ENCODE measurements around the gene OR56A1.
"Not testable (repeated sequence)": the region's sequence is repeated elsewhere in the genome, so short reads cannot be mapped to it uniquely, and the experiment has no call there.

The OR56A1 gene, protein sequence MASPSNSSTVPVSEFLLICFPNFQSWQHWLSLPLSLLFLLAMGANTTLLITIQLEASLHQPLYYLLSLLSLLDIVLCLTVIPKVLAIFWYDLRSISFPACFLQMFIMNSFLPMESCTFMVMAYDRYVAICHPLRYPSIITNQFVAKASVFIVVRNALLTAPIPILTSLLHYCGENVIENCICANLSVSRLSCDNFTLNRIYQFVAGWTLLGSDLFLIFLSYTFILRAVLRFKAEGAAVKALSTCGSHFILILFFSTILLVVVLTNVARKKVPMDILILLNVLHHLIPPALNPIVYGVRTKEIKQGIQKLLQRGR

DNA sequence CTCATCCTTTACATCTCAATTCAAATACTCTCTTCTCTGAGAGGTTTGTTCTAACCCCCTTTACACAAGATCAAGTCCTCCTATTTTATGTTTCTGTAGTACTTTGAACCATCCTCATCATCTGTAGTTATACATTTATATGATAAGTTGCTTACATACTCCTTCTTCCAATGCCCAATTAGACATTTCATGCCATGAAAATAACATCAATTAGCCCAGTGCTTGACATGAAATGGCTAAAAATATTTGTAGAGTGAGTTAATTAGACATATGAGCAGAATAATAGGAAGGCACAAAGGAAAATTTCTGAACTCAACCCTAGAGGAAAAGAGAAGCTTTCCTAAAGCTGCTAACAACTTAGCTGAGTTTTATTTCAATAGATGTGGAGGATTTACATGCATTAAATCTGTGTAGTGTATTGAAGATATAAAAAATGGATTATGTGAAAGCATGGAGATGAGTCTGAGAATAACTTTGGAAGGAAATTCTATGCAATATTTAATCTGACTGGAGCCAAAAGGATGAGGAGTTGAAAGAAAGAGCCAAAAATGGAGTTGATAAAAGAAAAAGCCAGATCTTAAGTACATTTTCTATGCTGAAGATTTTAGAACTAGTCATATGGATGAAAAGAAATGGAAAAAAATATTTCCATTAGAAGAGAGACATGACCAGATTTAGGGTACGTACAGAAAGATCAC is at the start of gene OR56A1:
Gene OR56A1, minus strand, starts transcription at position 51 of the 698 bp plus-strand sequence. CDS start 3,066 bp downstream, outside the sequence.
- no peak for DNase-seq (ENCODE audit: low read depth)

DNA sequence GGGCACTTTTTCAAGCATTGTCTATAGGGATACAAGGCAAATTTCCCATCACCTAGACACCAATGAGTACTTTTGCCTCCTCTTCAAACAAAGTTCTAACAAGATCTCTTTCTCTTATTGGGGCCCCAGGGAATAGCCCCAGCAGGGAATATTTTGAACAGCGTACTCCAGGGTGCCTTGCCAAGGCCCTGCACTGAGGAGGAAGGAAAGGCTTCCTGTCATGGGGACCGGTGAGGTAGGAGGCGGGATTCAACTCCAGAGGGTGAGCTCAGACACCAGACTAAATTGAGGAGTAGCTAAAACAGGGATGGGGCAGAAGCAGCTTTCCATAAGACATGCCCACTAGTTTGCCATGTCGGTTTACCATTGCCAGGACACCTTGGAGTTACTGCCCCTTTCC is 48.9 kb upstream of the OR56A1 start:
- DNase-seq (ENCODE audit: low read depth): no peak

DNA sequence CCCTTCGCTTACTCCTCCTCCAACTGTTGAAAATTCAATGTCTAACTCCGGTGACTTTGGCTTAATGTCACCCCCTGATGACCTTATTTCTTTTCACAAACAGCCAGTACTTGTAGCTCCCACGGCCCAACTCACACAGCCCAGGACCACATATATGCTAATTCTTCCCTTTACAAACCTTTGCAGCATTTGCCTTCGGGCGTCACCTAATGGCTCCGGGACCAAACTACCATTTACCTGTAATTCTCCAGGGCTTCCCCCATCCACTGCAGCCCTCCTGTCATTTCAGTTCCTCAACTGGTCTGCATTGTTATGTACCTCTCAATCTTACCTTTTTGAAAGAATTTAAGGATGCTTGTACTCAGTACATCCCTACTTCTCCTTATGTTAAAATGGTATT is 47.2 kb upstream of the OR56A1 start:
- DNase-seq (ENCODE audit: low read depth): no peak

DNA sequence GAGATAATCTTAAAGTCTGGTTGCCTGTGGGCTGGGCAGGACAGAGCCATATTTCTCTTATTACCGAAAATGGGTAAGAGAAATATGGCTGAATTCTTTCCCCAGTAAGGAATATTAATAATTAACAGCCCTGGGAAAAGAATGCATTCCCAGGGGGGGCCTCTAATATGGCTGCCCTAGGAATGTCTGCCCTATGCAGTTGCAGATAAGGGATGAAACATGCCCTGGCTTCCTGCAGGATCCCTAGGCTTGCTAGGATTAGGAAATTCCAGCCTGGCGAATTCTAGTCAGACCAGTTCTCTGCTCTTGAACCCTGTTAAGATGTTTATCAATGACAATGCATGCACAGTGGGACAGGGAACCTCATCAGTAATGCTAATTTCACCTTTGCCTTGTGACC is 45.9 kb upstream of the OR56A1 start:
- DNase-seq (ENCODE audit: low read depth): not testable (repeated sequence)

DNA sequence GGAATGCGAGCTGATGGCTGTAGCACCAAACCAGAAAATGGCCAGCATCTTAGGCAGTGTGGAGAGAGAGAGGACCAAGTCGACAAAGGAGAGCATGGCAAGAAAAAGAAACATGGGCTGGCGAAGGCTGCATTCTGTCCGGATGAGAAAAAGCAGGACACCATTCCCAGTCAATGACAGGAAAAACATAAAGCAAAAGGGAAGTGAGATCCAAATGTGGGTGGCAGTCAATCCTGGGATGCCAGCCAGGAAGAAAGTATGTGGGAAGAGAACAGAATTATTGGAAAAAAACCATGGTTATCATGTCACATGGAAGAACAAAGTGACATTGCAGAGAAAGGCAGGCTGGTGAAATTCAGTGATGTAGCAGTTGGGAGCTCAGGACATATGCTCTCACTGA is 36.9 kb upstream of the OR56A1 start:
- DNase-seq (ENCODE audit: low read depth): no peak

DNA sequence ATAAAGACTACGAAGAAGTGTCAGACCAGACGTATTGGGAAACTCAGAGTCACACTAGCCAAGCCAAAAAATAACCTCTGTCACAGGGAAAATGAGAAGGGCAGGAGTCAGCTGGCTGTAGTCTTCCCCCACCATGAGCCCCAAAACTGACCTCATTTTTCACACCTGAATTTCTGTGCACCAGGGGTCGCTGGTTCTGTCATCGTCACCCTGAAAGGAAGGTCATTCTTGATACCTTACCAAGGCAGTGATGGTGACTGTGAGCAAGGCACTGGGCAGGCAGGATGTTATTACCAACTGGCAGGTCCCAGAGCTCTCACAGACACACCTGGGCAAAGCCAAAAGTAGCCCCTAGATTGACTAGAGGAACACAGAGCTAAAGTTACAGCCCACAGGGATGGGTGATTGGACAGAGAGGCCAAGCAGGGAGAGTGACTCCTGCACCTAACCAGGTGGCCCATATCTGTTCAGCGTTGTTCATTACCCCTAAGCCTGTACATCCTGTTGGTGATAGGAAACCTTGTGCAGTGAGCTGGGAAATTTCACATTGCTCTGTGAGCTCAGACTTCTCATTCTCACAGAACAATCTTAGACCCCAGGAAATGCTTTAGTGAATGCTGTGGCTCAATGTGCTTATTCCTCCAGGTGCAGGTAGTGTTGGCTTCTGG is 32.3 kb upstream of the OR56A1 start:
- no peak for DNase-seq (ENCODE audit: low read depth)

DNA sequence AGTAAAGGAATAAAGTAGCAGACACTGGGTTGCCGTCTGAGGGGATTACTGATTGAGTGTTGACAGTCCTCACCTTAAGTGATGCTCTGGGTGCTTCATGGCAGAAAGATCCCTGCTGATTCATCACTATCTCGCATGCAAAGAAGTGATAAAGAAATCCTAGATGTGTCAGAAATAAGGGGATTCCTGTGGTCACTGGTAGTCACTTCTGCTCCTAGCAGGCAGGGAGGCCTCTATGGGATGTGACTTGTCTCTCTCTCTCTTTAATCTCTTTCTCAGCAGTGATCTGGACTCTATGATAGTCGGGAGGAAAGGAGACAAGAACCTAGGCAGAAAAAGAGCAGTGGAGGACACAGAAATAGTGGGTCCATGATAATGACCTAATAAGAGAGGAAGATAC is 30.9 kb upstream of the OR56A1 start:
- no peak for DNase-seq (ENCODE audit: low read depth)

DNA sequence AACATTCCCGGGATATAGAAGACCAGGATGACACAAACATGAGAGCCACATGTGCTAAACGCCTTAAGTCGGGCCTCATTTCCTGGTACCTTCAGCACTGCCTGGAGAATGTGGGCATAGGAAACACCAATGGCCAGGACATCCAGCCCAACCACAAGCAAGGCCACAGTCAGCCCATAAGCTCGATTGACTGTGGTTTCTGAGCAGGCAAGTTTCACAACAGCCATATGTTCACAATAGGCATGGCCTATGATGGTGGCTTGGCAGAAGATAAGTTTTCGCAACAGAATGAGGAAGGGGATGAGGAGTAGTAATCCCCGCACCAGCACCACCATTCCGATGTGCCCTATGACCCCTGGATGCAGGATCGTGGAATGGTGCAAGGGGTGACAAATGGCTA is 26.9 kb upstream of the OR56A1 start:
- no peak for DNase-seq (ENCODE audit: low read depth)

DNA sequence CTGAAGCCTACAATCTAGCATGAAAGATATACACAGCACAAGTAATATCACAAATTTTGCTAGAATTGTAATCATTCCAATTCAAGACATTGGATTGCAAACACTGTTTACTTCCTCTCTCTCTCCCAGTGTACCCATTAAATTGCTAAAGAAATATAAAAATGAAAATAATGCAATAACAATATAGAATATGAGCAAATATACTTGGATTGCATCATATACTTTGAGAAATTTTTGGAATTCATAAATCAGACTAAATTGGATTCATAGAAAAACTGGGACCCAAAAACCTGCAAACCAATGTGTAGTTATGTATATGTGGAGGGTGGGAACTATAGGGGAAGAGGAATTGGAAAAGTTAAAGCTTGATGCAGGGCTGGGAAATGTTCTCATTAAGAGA is 25.0 kb upstream of the OR56A1 start:
- no peak for DNase-seq (ENCODE audit: low read depth)

DNA sequence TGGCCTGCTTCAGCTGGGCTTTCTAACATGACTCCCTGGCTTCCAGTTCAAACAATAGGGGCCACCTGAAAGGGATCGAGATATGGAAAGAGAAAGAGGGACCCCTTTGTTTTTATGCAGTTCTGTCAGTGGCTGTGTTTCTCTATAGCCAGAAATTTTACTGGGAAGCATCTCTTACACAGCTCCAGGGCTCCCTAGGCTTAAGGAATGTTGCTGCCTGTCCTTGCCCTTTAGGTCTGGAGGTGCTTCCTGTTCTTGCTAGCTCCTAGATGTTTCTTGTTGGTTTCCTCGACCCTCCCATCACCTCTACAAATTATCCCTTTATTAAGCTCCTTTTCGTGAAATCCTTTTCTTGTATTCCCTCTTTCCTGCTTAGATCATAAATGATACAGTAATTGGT is 21.8 kb upstream of the OR56A1 start:
- no peak for DNase-seq (ENCODE audit: low read depth)

DNA sequence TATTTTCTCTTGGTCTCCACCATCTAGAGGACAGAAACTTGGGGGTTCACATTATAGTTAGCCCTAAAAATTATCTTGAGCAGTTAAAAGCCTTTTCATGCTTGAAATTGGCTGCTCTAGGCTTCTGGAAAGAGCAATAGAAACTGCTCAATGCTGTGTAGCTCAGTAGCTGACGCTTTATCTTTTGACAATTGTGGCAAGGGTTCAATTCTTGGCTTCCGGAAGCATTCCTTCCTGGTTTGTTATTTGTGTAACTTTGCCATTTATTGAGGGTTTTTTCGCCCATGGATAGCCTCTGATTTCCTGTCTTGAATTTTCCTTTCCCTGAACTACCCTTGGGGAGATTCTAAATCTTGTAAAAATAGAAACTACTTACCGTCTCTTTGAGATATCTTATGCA is 10.3 kb upstream of the OR56A1 start:
- DNase-seq (ENCODE audit: low read depth): no peak

DNA sequence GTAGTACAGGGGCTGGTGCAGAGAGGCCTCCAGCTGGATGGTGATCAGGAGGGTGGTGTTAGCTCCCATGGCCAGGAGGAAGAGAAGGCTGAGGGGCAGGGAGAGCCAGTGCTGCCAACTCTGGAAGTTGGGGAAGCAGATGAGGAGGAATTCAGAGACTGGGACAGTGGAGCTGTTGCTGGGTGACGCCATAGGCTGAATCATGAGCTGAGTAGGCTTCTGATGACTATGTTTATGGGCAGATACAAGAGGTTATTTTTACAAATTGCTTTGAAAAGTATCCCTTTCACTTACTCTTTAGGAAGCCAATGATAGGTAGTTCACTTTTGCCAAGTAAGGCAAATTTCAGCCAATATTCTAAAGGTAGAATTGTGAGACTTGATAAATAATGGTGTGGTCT is 3.1 kb downstream of the OR56A1 start:
- DNase-seq (ENCODE audit: low read depth): no peak

DNA sequence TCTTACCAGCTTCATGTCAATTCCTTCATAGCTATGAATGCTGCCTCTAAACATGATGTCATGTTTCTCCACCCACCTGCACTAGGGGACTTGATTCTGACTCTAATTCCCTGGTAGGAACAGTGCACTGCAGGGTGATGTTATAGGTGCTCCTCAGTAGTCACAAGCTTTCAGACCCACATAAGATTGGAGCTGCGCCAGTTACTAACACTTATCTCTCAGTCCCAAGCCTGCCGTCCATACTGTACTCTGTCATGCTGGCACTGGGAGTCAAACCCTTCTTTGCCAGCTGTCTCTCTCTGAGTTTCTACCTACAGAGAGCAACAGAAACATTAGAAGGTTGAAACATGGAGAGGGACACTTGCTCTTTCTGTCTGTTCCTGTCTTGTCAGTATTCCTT is 5.5 kb downstream of the OR56A1 start:
- DNase-seq (ENCODE audit: low read depth): no peak

DNA sequence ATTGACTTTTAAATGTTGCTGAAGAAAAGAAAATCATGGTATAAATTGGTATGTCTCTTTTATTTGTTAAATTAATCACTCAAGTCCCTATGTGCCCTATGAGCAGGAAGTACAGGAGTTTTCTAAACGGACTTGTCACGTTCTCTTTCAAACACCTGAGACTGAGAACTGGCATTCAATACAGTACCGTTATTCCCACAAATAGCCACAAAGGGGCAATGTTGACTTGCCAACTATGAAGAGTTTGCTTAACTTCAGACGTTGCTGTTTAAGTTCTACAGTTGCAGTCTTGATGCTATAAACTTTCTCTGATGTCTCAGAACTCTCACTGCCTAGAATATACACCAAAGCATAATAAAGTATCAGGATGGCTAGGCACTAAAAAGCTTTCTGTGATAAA is 7.6 kb downstream of the OR56A1 start:
- DNase-seq (ENCODE audit: low read depth): peak; percentile 15

DNA sequence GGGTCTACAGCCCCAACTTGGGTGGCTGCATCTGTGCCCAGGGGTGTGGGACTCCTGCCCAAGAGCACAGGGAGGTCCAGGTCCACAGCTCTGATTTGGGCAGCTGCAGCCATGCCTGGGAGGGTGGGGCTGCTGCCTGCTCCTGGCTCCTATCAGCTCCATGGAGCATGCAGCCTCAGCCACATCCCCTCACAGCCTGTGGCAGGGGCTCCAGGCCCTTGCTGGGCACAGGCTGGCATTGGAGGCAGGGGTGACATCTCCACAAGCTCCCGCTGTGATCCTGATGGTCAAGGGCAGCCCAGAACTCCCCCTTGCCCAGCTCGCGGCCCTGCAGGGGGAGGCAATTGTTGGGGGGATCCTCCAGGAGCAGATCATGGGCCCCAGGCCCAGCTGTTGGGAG is 17.5 kb downstream of the OR56A1 start:
- no peak for DNase-seq (ENCODE audit: low read depth)

DNA sequence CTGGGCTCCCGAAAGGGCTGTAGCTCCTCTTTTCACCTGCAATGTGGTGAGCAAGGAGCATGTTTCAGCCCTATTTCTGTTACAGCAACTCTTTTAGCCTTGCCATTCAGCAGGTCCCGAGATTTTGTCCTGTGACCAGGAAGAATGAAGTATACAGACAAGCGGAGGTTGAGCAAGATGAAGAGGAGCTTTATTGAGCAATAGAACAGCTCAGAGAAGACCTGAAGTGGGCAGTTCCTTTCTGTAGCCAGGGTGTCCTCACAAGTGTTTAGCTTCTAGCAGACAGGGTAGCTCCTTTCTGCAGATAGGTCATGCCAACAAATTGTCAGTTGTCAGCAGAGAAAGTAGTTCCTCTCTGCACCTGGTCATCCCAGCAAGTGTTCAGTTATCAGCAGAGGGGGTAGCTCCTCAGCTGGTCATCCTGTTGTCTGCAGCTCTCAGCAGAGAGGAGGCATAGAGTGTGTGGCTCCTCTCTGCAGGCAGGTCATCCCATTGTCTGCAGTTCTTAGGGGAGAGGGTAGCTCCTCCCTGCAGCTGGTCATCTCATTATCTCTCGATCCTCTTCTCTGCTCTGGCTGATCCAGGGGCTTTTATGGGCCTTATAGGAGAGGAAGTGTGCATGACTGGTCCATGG is 18.4 kb downstream of the OR56A1 start:
- no peak for DNase-seq (ENCODE audit: low read depth)

DNA sequence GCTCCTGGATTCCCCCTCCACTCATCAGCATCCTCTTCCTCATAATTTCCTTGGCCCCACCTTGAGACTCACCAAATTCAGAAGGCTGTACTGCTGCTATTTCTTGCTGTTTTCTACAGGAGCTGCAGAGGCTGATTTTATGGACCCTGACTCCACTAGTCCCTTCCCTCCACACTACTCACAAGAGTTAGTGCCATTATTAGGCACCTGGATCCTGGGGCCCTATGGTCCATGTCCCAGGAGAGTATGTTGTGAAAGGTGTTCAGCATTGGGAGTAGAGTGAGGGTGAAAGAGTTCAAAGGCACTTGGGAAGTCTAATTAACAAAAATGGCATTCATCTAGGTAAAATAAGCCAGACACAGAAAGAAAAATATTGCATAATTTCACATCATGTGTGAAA is 23.7 kb downstream of the OR56A1 start, which contains the start of gene OR56A4:
Gene OR56A4, minus strand, starts transcription at position 101 of the 400 bp plus-strand sequence. CDS start 3,954 bp downstream, outside the sequence.
- no peak for DNase-seq (ENCODE audit: low read depth)

DNA sequence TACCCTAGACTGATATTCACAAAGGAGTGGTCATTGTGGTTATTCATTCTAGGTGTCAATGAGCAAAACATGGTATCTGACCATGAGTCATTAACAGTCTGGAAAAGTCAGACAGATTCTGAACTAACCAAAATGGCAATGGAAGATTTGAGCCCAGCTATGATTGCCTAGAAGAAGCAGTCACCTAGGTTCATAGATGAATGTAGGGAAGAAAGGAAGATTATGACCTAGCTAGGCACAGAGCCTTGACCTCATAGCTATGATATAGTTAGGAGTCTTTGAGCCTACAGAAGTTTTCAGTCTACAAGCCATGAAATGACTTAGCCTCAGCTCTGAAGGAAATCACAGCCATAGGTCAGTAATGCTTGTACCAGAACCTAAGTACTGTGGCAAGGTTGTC is 24.2 kb downstream of the OR56A1 start:
- no peak for DNase-seq (ENCODE audit: low read depth)

DNA sequence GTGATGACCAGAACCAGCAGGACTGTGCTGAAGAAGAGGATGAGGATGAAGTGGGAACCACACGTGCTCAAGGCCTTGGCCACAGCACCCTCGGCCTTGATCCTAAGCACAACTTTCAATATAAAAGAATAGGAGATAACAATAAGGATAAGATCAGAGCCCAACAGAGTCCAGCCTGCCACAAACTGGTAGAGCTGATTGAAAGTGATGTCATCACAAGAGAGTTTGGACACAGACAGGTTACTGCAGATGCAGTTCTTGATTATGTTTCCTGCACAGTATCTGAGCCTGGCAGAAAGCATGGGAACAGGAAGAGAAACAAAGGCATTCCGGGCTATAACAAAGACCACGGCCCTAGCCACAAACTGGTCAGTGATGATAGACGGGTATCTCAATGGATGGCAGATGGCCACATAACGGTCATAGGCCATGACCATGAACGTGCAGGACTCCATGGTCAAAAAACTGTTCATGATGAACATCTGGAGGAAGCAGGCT is 28.3 kb downstream of the OR56A1 start:
- DNase-seq (ENCODE audit: low read depth): no peak

DNA sequence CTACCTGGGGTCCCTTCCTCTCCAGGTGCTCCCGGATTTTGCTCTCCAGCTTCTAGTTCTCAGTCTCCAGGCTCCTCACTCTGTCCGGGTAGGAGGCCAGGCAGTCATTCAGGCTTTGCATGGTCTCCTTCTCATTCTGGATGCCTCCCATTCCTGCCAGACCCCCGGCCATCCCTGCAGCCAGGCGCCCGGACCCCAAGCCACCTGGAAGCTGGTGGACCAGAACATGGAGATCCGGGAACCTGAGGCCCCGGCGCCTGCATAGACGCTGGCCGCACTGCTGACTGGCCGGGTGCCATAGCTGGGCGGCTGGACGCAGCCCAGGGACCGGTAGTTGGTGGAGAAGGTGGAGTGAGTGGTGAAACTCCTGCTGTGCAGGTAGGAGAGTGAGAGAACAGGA is 35.8 kb downstream of the OR56A1 start:
- DNase-seq (ENCODE audit: low read depth): no peak

DNA sequence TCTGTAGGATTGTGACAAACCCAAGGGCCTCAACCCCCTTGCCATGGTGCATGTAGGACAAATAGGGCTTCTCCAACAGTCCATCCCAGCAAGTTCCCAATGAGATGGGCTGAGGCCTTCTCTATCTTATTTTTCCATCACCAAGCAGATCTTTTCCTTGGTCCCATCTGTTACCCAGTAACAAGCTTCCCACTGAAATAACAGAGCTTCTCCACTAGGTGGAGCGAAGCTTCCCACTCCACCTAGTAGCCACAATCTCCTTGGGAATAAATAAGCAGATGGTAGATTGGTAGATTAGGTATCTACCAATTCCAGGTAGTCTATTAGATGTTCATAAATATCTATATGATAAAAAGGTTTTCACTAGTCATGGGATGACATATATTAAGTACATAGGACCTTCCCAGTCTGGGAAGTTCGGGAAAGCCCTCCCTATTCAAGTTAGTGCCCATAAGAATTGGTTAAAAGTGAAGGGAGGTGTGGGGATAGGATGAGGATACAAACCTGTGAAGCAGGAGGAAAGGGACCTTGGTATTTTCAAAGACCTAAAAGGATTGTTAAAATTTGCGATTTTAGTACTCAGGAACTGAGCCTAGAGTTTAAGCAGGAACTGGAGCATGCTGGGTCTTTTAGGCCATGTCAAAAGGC is 37.8 kb downstream of the OR56A1 start:
- DNase-seq (ENCODE audit: low read depth): no peak

DNA sequence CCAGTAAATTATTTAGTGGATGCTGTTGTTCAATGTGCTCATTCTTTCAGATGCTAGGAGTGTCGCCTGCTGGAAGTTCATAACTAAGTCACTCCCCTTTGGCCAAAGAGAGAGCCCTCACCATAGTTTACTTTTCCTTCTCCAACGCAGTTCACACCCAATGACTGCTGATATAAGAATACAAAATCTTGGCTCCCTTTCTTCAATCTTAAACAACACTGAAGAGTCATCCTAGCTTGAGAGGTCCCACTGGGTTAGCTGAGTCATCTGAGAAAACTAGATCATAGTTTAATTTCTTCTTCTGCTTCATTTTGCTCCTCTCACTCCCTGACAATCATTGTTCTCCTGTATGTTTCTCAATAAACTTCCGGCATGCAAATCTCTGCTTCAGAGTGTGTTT is 38.4 kb downstream of the OR56A1 start:
- DNase-seq (ENCODE audit: low read depth): no peak
